K562 (cell line): ENCODE results near the gene IL17A. TPM values are rescaled to one million over a fixed set of nuclear protein-coding genes. Genes with fewer than 3 reads are reported as not detected.

Source experiments
- ATAC-seq: fragments of 200-7000 bp; cut with Tn5 transposase; 3 replicates; pipeline ENCODE4 v1.9.1; 2020; ENCODE audit warnings: moderate library complexity
- BruUV-seq: library from RNA; stranded (reverse); fragments of 400-500 nt; replicated peaks from 2 replicates; lab custom pipeline; 2021; lab: Mats Ljungman, UMichigan
- CTCF ChIA-PET: fragments of 300-600 bp; formaldehyde crosslinking; extraction: SDS; loops from one replicate; lab custom pipeline; 2021; ENCODE audit warnings: low intra/inter-chr PET ratio; lab: Yijun Ruan, JAX
- POLR2A ChIA-PET: fragments of 300-600, 350-650 bp; sonication (Branson Sonifier 250); formaldehyde crosslinking; extraction: SDS; loops from one replicate; lab custom pipeline; 2021; ENCODE audit warnings: antibody characterized with exemption, inconsistent platforms; lab: Yijun Ruan, JAX
- DNase-seq, 4 experiments: peaks; one replicate each; pipeline versions ENCODE4 v3.0.0 to v3.0.0-alpha.2; 2011 to 2018; ENCODE audit warnings: low spot score in 3 of 4, mixed read lengths in 3 of 4; ENCODE audit errors: extremely low read depth in 1 of 4
- FAIRE-seq: peaks from 2 replicates; lab custom pipeline; 2011; peaks lifted over from hg19 to GRCh38; lab: Jason Lieb, UNC
- H2AFZ ChIP-seq: 2 replicates; pipeline ENCODE4 v1.6.0; 2011; ENCODE audit warnings: low read depth, low read length, control low read depth, inconsistent platforms
- H3K27ac ChIP-seq: fragments of 200-600 bp; 3 replicates; pipeline ENCODE4 v1.8.0; 2011; ENCODE audit warnings: low read depth, mild to moderate bottlenecking, control low read depth, inconsistent platforms, low read length, moderate library complexity, mixed read lengths; ENCODE audit errors: extremely low read depth
- H3K27me3 ChIP-seq, 2 experiments: fragments of 300-600 bp in 1 of 2; 2 replicates in 1 of 2; 3 replicates in 1 of 2; pipeline versions ENCODE4 v1.6.0 to v1.8.0; 2011; ENCODE audit warnings: inconsistent platforms in 2 of 2, low read length in 2 of 2, mild to moderate bottlenecking in 1 of 2, mixed read lengths in 1 of 2, moderate library complexity in 1 of 2; ENCODE audit not compliant: control insufficient read depth in 2 of 2, insufficient read depth in 2 of 2
- H3K36me3 ChIP-seq: fragments of 300-600 bp; 3 replicates; pipeline ENCODE4 v1.8.0; 2011; ENCODE audit warnings: mild to moderate bottlenecking, low read length, inconsistent platforms; ENCODE audit not compliant: control insufficient read depth, insufficient read depth
- H3K4me1 ChIP-seq, 2 experiments: fragments of 200-600 bp in 1 of 2; replicated peaks in 1 of 2; 2 replicates in 1 of 2; 3 replicates in 1 of 2; pipeline versions ENCODE4 v1.5.1 to v1.8.0; 2011; ENCODE audit warnings: inconsistent platforms in 2 of 2, low read length in 2 of 2, mild to moderate bottlenecking in 1 of 2, mixed read lengths in 1 of 2, moderate library complexity in 1 of 2; ENCODE audit not compliant: control insufficient read depth in 2 of 2, insufficient read depth in 2 of 2
- H3K4me2 ChIP-seq: 2 replicates; pipeline ENCODE4 v1.6.1; 2011; ENCODE audit warnings: low read length, control low read depth, inconsistent platforms, mixed read lengths; ENCODE audit not compliant: insufficient read depth
- H3K4me3 ChIP-seq: fragments of 200-600 bp; sonication (generic), shearing (Covaris generic); 2 replicates; pipeline ENCODE4 v1.5.1; 2016; ENCODE audit warnings: control low read depth, inconsistent platforms
- H3K79me2 ChIP-seq: fragments of 200-600 bp; 3 replicates; pipeline ENCODE4 v1.8.0; 2011; ENCODE audit warnings: low read length, inconsistent platforms; ENCODE audit not compliant: control insufficient read depth, insufficient read depth
- H3K9ac ChIP-seq, 2 experiments: 2 replicates each; pipeline versions ENCODE4 v1.6.0 to v1.6.1; 2011; ENCODE audit warnings: low read depth in 2 of 2, low read length in 2 of 2, control low read depth in 1 of 2, inconsistent platforms in 1 of 2, mild to moderate bottlenecking in 1 of 2, mixed read lengths in 1 of 2; ENCODE audit not compliant: insufficient read depth in 1 of 2
- H3K9me1 ChIP-seq: one replicate; pipeline ENCODE4 v1.6.0; 2011; ENCODE audit warnings: inconsistent platforms, mild to moderate bottlenecking, low read length, moderate library complexity; ENCODE audit not compliant: control insufficient read depth, insufficient read depth
- H3K9me3 ChIP-seq: replicated peaks from 2 replicates; pipeline ENCODE4 v1.5.1; 2011; ENCODE audit warnings: low read depth, low read length, inconsistent platforms; ENCODE audit not compliant: control insufficient read depth, insufficient read depth
- H4K20me1 ChIP-seq: replicated peaks from 2 replicates; pipeline ENCODE4 v1.6.1; 2011; ENCODE audit warnings: low read length, inconsistent platforms, mixed read lengths; ENCODE audit not compliant: control insufficient read depth, insufficient read depth
- FOXK1 ChIP-seq: sonication (generic); formaldehyde crosslinking; IDR thresholded peaks from 2 replicates; pipeline ENCODE4 v1.8.0; 2022; ENCODE audit warnings: missing genetic modification reagents, mild to moderate bottlenecking, borderline replicate concordance
- GTF3C2 ChIP-seq: IDR thresholded peaks from 3 replicates; pipeline ENCODE4 v1.6.1; 2011; ENCODE audit warnings: borderline replicate concordance, mild to moderate bottlenecking, moderate library complexity; ENCODE audit not compliant: insufficient read length; ENCODE audit errors: extremely low read depth
- RAD51 ChIP-seq: fragments of 450-650 bp; IDR thresholded peaks from 2 replicates; pipeline ENCODE4 v1.7.1; 2016; ENCODE audit warnings: low read depth, mild to moderate bottlenecking, borderline replicate concordance
- RFX7 ChIP-seq: fragments of 250-450 bp; sonication (Bioruptor Pico); IDR thresholded peaks from 2 replicates; pipeline ENCODE4 v1.5.1; 2021; ENCODE audit warnings: mild to moderate bottlenecking
- SRSF1 ChIP-seq: fragments of 200-400 bp; formaldehyde crosslinking; IDR thresholded peaks from 2 replicates; pipeline ENCODE4 v1.6.1; 2017; ENCODE audit warnings: mild to moderate bottlenecking, low read depth, low read length, moderate library complexity
- TARDBP ChIP-seq: fragments of 450-650 bp; IDR thresholded peaks from 2 replicates; pipeline ENCODE4 v1.6.1; 2016
- ZNF79 ChIP-seq: fragments of 250-450 bp; sonication (Bioruptor Pico); IDR thresholded peaks from 2 replicates; pipeline ENCODE4 v1.4.0; 2020; ENCODE audit warnings: low read depth, mild to moderate bottlenecking, moderate library complexity
- in situ Hi-C: fragments of 300-500 bp; cut with MboI; formaldehyde crosslinking; loops from 4 replicates; pipeline ENCODE4 v1.15.0; 2018; ENCODE audit warnings: inconsistent platforms, mixed read lengths
- intact Hi-C: fragments of 100-400 bp; cut with micrococcal nuclease; formaldehyde crosslinking; loops from 2 replicates; pipeline ENCODE4 v1.14.2; 2022
- polyA plus RNA-seq, 8 experiments: library from polyadenylated mRNA; depleted of rRNA in 4 of 8; stranded (reverse) in 5 of 8; unstranded in 3 of 8; fragments of >200 nt; fragmentation: Nextera tagmentation in 2 of 8; fragmentation: Illumina TruSeq in 1 of 8; extraction: Ambion mirVana in 2 of 8; extraction: Trizol in 1 of 8; gene quantifications; 2 replicates each; pipeline versions ENCODE4 v1.2.1 to v1.2.3, GENCODE V29; 2011 to 2014; ENCODE audit warnings: inconsistent platforms in 1 of 8, missing spikeins in 1 of 8
- total RNA-seq, 7 experiments: library from RNA; depleted of rRNA in 6 of 7; stranded (reverse); fragments of >200 nt in 6 of 7; fragmentation: Illumina TruSeq in 2 of 7; extraction: Trizol in 2 of 7; gene quantifications; 2 replicates each; pipeline versions ENCODE4 v1.2.1 to v1.2.3, GENCODE V29; 2011 to 2021; ENCODE audit warnings: low replicate concordance in 1 of 7

Gene IL17A
- total and polyA plus RNA-seq, 9 of the 15 experiments (the other 6 are each of a cell fraction or from before 2014, with no cell fraction given): not detected

- no peak overlapping the region for H2AFZ ChIP-seq
- intact Hi-C loops (no loop called here), in situ Hi-C loops (no loop called here)
- H3K79me2 ChIP-seq: no peaks in the 10 kb centered on the region
- POLR2A ChIA-PET: no interaction called here
- no peak overlapping the region for H3K4me2 ChIP-seq
- ATAC-seq (no peak), DNase-seq (no peak), FAIRE-seq (no peak)
- no TSS peak for BruUV-seq
- CTCF ChIA-PET: no interaction called here
- no peaks in the 10 kb centered on the region for H3K9me3 ChIP-seq
- H3K9me1 ChIP-seq: no peaks in the 10 kb centered on the region
- no peaks in the 10 kb centered on the region for H4K20me1 ChIP-seq
- no peaks in the 10 kb centered on the region for H3K4me1 ChIP-seq
- no peaks in the 10 kb centered on the region for H3K27me3 ChIP-seq
- H3K9ac ChIP-seq: no peak overlapping the region
- H3K36me3 ChIP-seq: no peaks in the 10 kb centered on the region
- TF ChIP-seq SRSF1: no peak
- no peak for TF ChIP-seq GTF3C2
- TF ChIP-seq RAD51: no peak
- TF ChIP-seq FOXK1: no peak
- TF ChIP-seq TARDBP: no peak
- no peak for TF ChIP-seq RFX7 (CRISPR knock-in tag)
- no peak for TF ChIP-seq ZNF79
- H3K27ac ChIP-seq: no peak overlapping the region
- no peak overlapping the region for H3K4me3 ChIP-seq
Measured at GRCh38 chr6:52201493-52201892, 15.3 kb downstream of the IL17A start.
